ENCODE data around the gene NPAS3. TPM values are rescaled to one million over a fixed set of nuclear protein-coding genes. Genes with fewer than 3 reads are reported as not detected.
A peak's percentile ranks its signal among the peaks of the same experiment; 100 is the strongest.

The NPAS3 gene
- total RNA-seq, 1 donor from 2014 or later = 6.1 TPM

GRCh38 chr14:33634631-33635030 is 696.0 kb downstream of the NPAS3 start:
- H3K36me3 Mint-ChIP-seq (ENCODE audit: insufficient read depth) = no peaks in the 10 kb centered on the region
- no peak overlapping the region for H3K4me3 Mint-ChIP-seq (ENCODE audit: low read depth)
- peaks cover 26% of the 10 kb centered on the region for H3K4me1 Mint-ChIP-seq (ENCODE audit: low read depth)
- no peak overlapping the region for H3K27ac Mint-ChIP-seq
- peaks cover 15% of the 10 kb centered on the region for H3K27me3 Mint-ChIP-seq
- no peak for TF ChIP-seq CTCF (IDR thresholded peaks at IDR 0.05; ENCODE audit: unreplicated experiment)
- H3K9me3 Mint-ChIP-seq (ENCODE audit: low read depth) = no peaks in the 10 kb centered on the region
- DNase-seq (ENCODE audit: low spot score, unreplicated experiment) = no peak

DNA sequence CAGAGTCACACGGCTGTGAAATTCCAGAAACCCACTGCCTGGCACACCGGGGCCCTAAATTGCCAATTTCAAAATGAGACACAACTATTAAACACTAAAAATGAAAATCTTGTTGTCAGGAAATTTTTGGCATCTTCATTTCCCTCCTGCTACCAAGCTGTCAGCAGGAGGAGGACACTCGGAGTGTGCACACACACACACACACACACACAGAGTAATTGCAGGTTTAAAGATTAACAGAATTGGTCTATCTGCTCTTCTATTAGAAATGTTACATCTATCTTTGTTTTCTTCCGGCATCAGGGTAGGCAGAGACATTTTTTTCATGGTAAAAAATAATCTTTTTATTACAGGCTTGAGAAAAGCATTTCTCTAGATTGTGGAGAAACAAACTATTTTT is 698.0 kb downstream of the NPAS3 start:
- DNase-seq (ENCODE audit: low spot score, unreplicated experiment) = no peak
- Mint-ChIP-seq H3K4me1 (ENCODE audit: low read depth) (peaks cover 5% of the 10 kb centered on the region), H3K9me3 (ENCODE audit: low read depth) (no peaks in the 10 kb centered on the region), H3K36me3 (ENCODE audit: insufficient read depth) (no peaks in the 10 kb centered on the region), H3K27me3 (peaks cover 17% of the 10 kb centered on the region), H3K27ac (peak overlapping the region; percentile 7), H3K4me3 (ENCODE audit: low read depth) (no peak overlapping the region)
- TF ChIP-seq CTCF (IDR thresholded peaks at IDR 0.05; ENCODE audit: unreplicated experiment) = no peak

- Mint-ChIP-seq H3K9me3 (ENCODE audit: low read depth) (no peaks in the 10 kb centered on the region), H3K27ac (no peak overlapping the region), H3K4me1 (ENCODE audit: low read depth) (peaks cover 10% of the 10 kb centered on the region), H3K27me3 (peaks cover 11% of the 10 kb centered on the region), H3K4me3 (ENCODE audit: low read depth) (no peak overlapping the region), H3K36me3 (ENCODE audit: insufficient read depth) (no peaks in the 10 kb centered on the region)
- no peak for DNase-seq (ENCODE audit: low spot score, unreplicated experiment)
- TF ChIP-seq CTCF (IDR thresholded peaks at IDR 0.05; ENCODE audit: unreplicated experiment) = no peak
Measured at GRCh38 chr14:33642080-33642479, 703.4 kb downstream of the NPAS3 start.

GRCh38 chr14:33642691-33643244 is 704.1 kb downstream of the NPAS3 start:
- DNase-seq (ENCODE audit: low spot score, unreplicated experiment) = no peak
- no peaks in the 10 kb centered on the region for H3K36me3 Mint-ChIP-seq (ENCODE audit: insufficient read depth)
- H3K9me3 Mint-ChIP-seq (ENCODE audit: low read depth) = no peaks in the 10 kb centered on the region
- H3K27ac Mint-ChIP-seq = no peak overlapping the region
- H3K27me3 Mint-ChIP-seq = peaks cover 11% of the 10 kb centered on the region
- TF ChIP-seq CTCF (IDR thresholded peaks at IDR 0.05; ENCODE audit: unreplicated experiment) = no peak
- no peak overlapping the region for H3K4me3 Mint-ChIP-seq (ENCODE audit: low read depth)
- peaks cover 10% of the 10 kb centered on the region for H3K4me1 Mint-ChIP-seq (ENCODE audit: low read depth)

GRCh38 chr14:33643426-33644181 is 704.9 kb downstream of the NPAS3 start:
- TF ChIP-seq CTCF (IDR thresholded peaks at IDR 0.05; ENCODE audit: unreplicated experiment) = no peak
- no peak overlapping the region for H3K4me3 Mint-ChIP-seq (ENCODE audit: low read depth)
- H3K9me3 Mint-ChIP-seq (ENCODE audit: low read depth) = no peaks in the 10 kb centered on the region
- no peaks in the 10 kb centered on the region for H3K36me3 Mint-ChIP-seq (ENCODE audit: insufficient read depth)
- H3K4me1 Mint-ChIP-seq (ENCODE audit: low read depth) = peaks cover 10% of the 10 kb centered on the region
- DNase-seq (ENCODE audit: low spot score, unreplicated experiment) = no peak
- H3K27ac Mint-ChIP-seq = no peak overlapping the region
- H3K27me3 Mint-ChIP-seq = peaks cover 11% of the 10 kb centered on the region

Data from progenitor cell of endocrine pancreas (in vitro differentiated cells).